Head of caudate nucleus (tissue), 42 donors: ENCODE measurements around the gene ADAMTS6.
A peak's percentile ranks its signal among the peaks of the same experiment; 100 is the strongest.

ENCODE experiments used
- DNase-seq, 42 donors: peaks; one replicate each; pipeline versions ENCODE4 v3.0.0 to v3.0.0-alpha.2; 2020 to 2021; ENCODE audit warnings: mixed read lengths in 7 of 42
- intact Hi-C: fragments of 100-400 bp; cut with DNase I; formaldehyde crosslinking; loops from one replicate; pipeline ENCODE4 v1.15.0; 2022

Gene ADAMTS6

GRCh38 chr5:65475895-65476294, 5.8 kb downstream of the ADAMTS6 start:
- intact Hi-C loops, result no loop called here
- no peak for DNase-seq

- intact Hi-C loops, result no loop called here
- no peak for DNase-seq
These were observed 6.4 kb downstream of the ADAMTS6 start for GRCh38 chr5:65475336-65475735.

GRCh38 chr5:65474130-65474711, 7.5 kb downstream of the ADAMTS6 start:
- intact Hi-C loops, result no loop called here
- no peak for DNase-seq

- intact Hi-C loops, result no loop called here
- no peak for DNase-seq
These were observed 13.1 kb downstream of the ADAMTS6 start for GRCh38 chr5:65468633-65469032.

- no peak for DNase-seq
- intact Hi-C loops, result no loop called here
These were observed 19.5 kb downstream of the ADAMTS6 start for GRCh38 chr5:65462139-65462705.

- no peak for DNase-seq
- intact Hi-C loops, result no loop called here
These were observed 20.2 kb downstream of the ADAMTS6 start for GRCh38 chr5:65461490-65461889.

GRCh38 chr5:65459995-65460394, 21.7 kb downstream of the ADAMTS6 start:
- intact Hi-C loops, result no loop called here
- no peak for DNase-seq

- no peak for DNase-seq
- intact Hi-C loops, result no loop called here
These were observed 26.7 kb downstream of the ADAMTS6 start for GRCh38 chr5:65455064-65455463.

- intact Hi-C loops, result no loop called here
- DNase-seq, result no peak
These were observed 30.3 kb downstream of the ADAMTS6 start for GRCh38 chr5:65451436-65451835.

GRCh38 chr5:65446682-65447081, 35.0 kb downstream of the ADAMTS6 start:
- intact Hi-C loops, result no loop called here
- no peak for DNase-seq

GRCh38 chr5:65441800-65442199, 39.9 kb downstream of the ADAMTS6 start:
- intact Hi-C loops, result no loop called here

GRCh38 chr5:65440456-65440855, 41.3 kb downstream of the ADAMTS6 start:
- DNase-seq, result no peak
- intact Hi-C loops, result no loop called here

More at GRCh38 chr5:65441800-65442199, 39.9 kb downstream of the ADAMTS6 start:
- no peak for DNase-seq

- intact Hi-C loops, result no loop called here
- no peak for DNase-seq
These were observed 47.6 kb downstream of the ADAMTS6 start for GRCh38 chr5:65434122-65434521.

GRCh38 chr5:65426656-65427055, 55.1 kb downstream of the ADAMTS6 start:
- no peak for DNase-seq
- intact Hi-C loops, result no loop called here

- intact Hi-C loops, result no loop called here
These were observed 58.1 kb downstream of the ADAMTS6 start for GRCh38 chr5:65423623-65424022.

GRCh38 chr5:65418661-65419060, 63.1 kb downstream of the ADAMTS6 start:
- no peak for DNase-seq
- intact Hi-C loops, result no loop called here

More at GRCh38 chr5:65423623-65424022, 58.1 kb downstream of the ADAMTS6 start:
- no peak for DNase-seq

GRCh38 chr5:65413822-65414221, 67.9 kb downstream of the ADAMTS6 start:
- DNase-seq, result no peak
- intact Hi-C loops, result no loop called here

GRCh38 chr5:65412842-65413241, 68.9 kb downstream of the ADAMTS6 start:
- intact Hi-C loops, result no loop called here
- no peak for DNase-seq

- intact Hi-C loops, result no loop called here
- DNase-seq, result peak in 4 of 42 donors; percentile 10 to 47 (median 28)
These were observed 70.4 kb downstream of the ADAMTS6 start for GRCh38 chr5:65411356-65411755.

- intact Hi-C loops, result no loop called here
- DNase-seq, result no peak
These were observed 86.1 kb downstream of the ADAMTS6 start for GRCh38 chr5:65395526-65396155.

GRCh38 chr5:65394087-65394486, 87.6 kb downstream of the ADAMTS6 start:
- DNase-seq, result peak in 23 of 42 donors; percentile 4 to 68 (median 30)
- intact Hi-C loops, result no loop called here
